SHP77 (cell line): ENCODE results near the gene RALA.
"Not testable (repeated sequence)": the region's sequence is repeated elsewhere in the genome, so short reads cannot be mapped to it uniquely, and the experiment has no call there.

ENCODE experiments used
- DNase-seq, 2 experiments: peaks; one replicate each; lab custom pipeline; 2025; lab: John Stamatoyannopoulos, UW

The RALA gene

GRCh38 chr7:39683216-39683845, 60.0 kb downstream of the RALA start:
- no peak for DNase-seq

- DNase-seq, result no peak
Observed at GRCh38 chr7:39686261-39686924, 63.0 kb downstream of the RALA start.

- no peak for DNase-seq
Observed at GRCh38 chr7:39688611-39689480, 65.5 kb downstream of the RALA start.

GRCh38 chr7:39691821-39692220, 68.4 kb downstream of the RALA start:
- no peak for DNase-seq

- not testable (repeated sequence) for DNase-seq
Observed at GRCh38 chr7:39693086-39693485, 69.7 kb downstream of the RALA start.

GRCh38 chr7:39693812-39694211, 70.4 kb downstream of the RALA start:
- no peak for DNase-seq

- DNase-seq, result no peak
Observed at GRCh38 chr7:39695852-39696586, 72.6 kb downstream of the RALA start.

GRCh38 chr7:39696631-39697030, 73.3 kb downstream of the RALA start:
- no peak for DNase-seq

GRCh38 chr7:39697483-39697882, 74.1 kb downstream of the RALA start:
- DNase-seq, result no peak

- DNase-seq, result no peak
Observed at GRCh38 chr7:39700165-39700564, 76.8 kb downstream of the RALA start.

GRCh38 chr7:39700932-39701331, 77.6 kb downstream of the RALA start:
- no peak for DNase-seq

- DNase-seq, result no peak
Observed at GRCh38 chr7:39702133-39702532, 78.8 kb downstream of the RALA start.

GRCh38 chr7:39703144-39703543, 79.8 kb downstream of the RALA start:
- no peak for DNase-seq

- DNase-seq, result no peak
Observed at GRCh38 chr7:39709029-39709428, 85.7 kb downstream of the RALA start.

GRCh38 chr7:39709768-39710311, 86.5 kb downstream of the RALA start:
- peak in 1 of 2 experiments; percentile 9 for DNase-seq

- DNase-seq, result no peak
Observed at GRCh38 chr7:39712751-39713150, 89.4 kb downstream of the RALA start.

GRCh38 chr7:39714447-39715091, 91.2 kb downstream of the RALA start:
- no peak for DNase-seq

- DNase-seq, result no peak
Observed at GRCh38 chr7:39720586-39720985, 97.2 kb downstream of the RALA start.

GRCh38 chr7:39721345-39721744, 98.0 kb downstream of the RALA start:
- no peak for DNase-seq

- no peak for DNase-seq
Observed at GRCh38 chr7:39721919-39722597, 98.7 kb downstream of the RALA start.
